Measurements from ENCODE around the gene LDHAL6B. TPM values are rescaled to one million over a fixed set of nuclear protein-coding genes. Genes with fewer than 3 reads are reported as not detected.
A peak's percentile ranks its signal among the peaks of the same experiment; 100 is the strongest.

Gene LDHAL6B
- total and polyA plus RNA-seq, 2 of the 8 experiments (the other 6 are each of a cell fraction or from before 2014, with no cell fraction given): not detected

DNA sequence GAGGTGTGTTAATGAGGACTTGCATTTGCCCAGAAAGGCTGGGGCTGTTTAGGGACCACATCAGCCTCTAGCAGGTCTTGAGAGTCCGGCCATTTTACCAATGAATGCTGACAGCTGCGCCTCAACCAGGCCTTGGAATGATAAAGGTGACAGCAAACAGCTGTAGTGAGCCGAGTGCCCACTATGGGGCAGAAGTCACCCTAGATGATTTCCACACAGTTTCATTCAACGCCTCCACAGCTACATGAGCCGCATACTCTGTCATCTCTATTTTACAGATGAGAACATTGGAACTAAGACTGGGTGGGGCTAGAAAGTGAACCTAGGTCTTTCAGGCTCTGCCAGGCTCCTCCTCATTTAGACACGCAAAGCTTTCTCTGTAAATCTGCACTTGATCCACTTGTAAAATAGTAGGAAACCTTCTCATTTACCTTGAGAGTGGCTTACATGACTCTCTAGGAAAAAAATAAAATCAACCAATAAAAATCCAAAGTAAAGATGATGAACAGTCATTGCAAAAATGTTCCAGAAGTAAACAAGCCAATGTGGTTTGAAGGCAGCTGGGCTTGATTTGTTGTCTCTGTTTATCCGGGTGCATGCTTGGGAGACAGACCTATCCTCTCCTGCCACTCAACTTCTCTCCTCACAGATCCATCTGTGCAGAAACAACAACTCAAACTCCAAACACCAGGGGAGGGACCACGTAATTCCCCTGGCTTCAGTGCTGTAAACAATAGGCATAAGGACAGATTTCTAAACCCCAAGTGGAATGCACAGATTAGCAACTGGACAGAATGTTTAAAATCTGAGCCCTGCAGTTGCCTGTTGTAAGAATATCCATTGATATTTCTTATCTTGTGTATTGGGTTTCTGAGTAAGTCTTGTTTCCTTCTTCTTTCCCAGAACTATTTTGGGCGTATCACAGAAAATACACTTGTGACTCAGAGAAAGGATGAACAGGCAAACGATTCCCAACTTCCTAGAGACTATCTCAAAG is 31.5 kb upstream of the LDHAL6B start (continued):
- TF ChIP-seq, protein P1, sequence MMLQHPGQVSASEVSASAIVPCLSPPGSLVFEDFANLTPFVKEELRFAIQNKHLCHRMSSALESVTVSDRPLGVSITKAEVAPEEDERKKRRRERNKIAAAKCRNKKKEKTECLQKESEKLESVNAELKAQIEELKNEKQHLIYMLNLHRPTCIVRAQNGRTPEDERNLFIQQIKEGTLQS (IDR thresholded peaks at IDR 0.05; ENCODE audit: insufficient read depth, low read depth, low read length): no peak
- TF ChIP-seq GTF2F1 (IDR thresholded peaks at IDR 0.05; ENCODE audit: borderline replicate concordance, low read depth, low read length): no peak
- no peak for TF ChIP-seq BACH1 (IDR thresholded peaks at IDR 0.05; ENCODE audit: low read length)
- TF ChIP-seq YY1 (IDR thresholded peaks at IDR 0.05; ENCODE audit: low read depth, low read length): peak; percentile 73; the same call in 1 of the 2 replicates
- TF ChIP-seq RXRA (IDR thresholded peaks at IDR 0.05; ENCODE audit: insufficient read depth, low read depth, low read length): no peak
- TF ChIP-seq SIRT6 (IDR thresholded peaks at IDR 0.05; ENCODE audit: low read length): no peak
- no peak for TF ChIP-seq ASH2L (IDR thresholded peaks at IDR 0.05; ENCODE audit: low read length)
- no peak for TF ChIP-seq ZNF274 (IDR thresholded peaks at IDR 0.05; ENCODE audit: borderline replicate concordance, extremely low read depth, low read length)
- TF ChIP-seq NANOG (IDR thresholded peaks at IDR 0.05; ENCODE audit: insufficient read depth, low read depth, low read length, poor library complexity, severe bottlenecking): no peak
- no peak for TF ChIP-seq MAFK (IDR thresholded peaks at IDR 0.05; ENCODE audit: low read depth, low read length)
- no peak for TF ChIP-seq BRCA1 (IDR thresholded peaks at IDR 0.05; ENCODE audit: low read depth, low read length)
- TF ChIP-seq KDM5A (IDR thresholded peaks at IDR 0.05; ENCODE audit: low read length): no peak
- TF ChIP-seq EZH2 (IDR thresholded peaks at IDR 0.05; ENCODE audit: low read depth, low read length, severe bottlenecking): no peak
- no peak for TF ChIP-seq SRF (IDR thresholded peaks at IDR 0.05; ENCODE audit: low read depth, low read length)
- no peak for TF ChIP-seq POU5F1 (IDR thresholded peaks at IDR 0.05; ENCODE audit: low read depth, low read length)
- TF ChIP-seq E2F6 (IDR thresholded peaks at IDR 0.05): no peak
- no peak for TF ChIP-seq CBX5 (IDR thresholded peaks at IDR 0.05; ENCODE audit: low read depth, low read length)
- TF ChIP-seq, protein P2, sequence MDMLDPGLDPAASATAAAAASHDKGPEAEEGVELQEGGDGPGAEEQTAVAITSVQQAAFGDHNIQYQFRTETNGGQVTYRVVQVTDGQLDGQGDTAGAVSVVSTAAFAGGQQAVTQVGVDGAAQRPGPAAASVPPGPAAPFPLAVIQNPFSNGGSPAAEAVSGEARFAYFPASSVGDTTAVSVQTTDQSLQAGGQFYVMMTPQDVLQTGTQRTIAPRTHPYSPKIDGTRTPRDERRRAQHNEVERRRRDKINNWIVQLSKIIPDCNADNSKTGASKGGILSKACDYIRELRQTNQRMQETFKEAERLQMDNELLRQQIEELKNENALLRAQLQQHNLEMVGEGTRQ (IDR thresholded peaks at IDR 0.05; ENCODE audit: low read length): no peak
- no peak for TF ChIP-seq KDM1A (IDR thresholded peaks at IDR 0.05; ENCODE audit: borderline replicate concordance, low read length)
- TF ChIP-seq POLR2A (IDR thresholded peaks at IDR 0.05; ENCODE audit: control extremely low read depth in 1 of 2, low read depth in 2 of 2, low read length in 2 of 2): 0 out of 3 replicates have a peak, but pooled peaks of 1 of the 2 experiments have one; percentile 16
- TF ChIP-seq SP1 (IDR thresholded peaks at IDR 0.05; ENCODE audit: low read depth, low read length): no peak
- TF ChIP-seq KDM4A (IDR thresholded peaks at IDR 0.05; ENCODE audit: low read depth, low read length, severe bottlenecking): no peak

Data from H1 (cell line).